SK-N-SH treated with all-trans-retinoic acid at 6 μM for 48 hours (cell line): ENCODE data around the gene TBC1D7.

Source experiments
- ARNTL ChIP-seq: fragments of 450-650 bp; formaldehyde crosslinking; IDR thresholded peaks from 2 replicates; pipeline ENCODE4 v1.5.0; 2020; ENCODE audit warnings: low read depth, mild to moderate bottlenecking, moderate library complexity, borderline replicate concordance
- GLIS3 ChIP-seq: fragments of 250-450 bp; sonication (Bioruptor Pico); IDR thresholded peaks from 2 replicates; pipeline ENCODE4 v1.5.0; 2020; ENCODE audit warnings: mild to moderate bottlenecking, moderate library complexity
- OSR1 ChIP-seq: fragments of 250-450 bp; sonication (Bioruptor Pico); IDR thresholded peaks from 2 replicates; pipeline ENCODE4 v1.8.0; 2022; ENCODE audit warnings: moderate library complexity, mild to moderate bottlenecking, inconsistent platforms
- PATZ1 ChIP-seq: fragments of 250-450 bp; sonication (Bioruptor Pico); IDR thresholded peaks from 2 replicates; pipeline ENCODE4 v1.8.0; 2020; ENCODE audit warnings: mild to moderate bottlenecking, moderate library complexity, borderline replicate concordance
- POU6F1 ChIP-seq: fragments of 250-450 bp; sonication (Bioruptor Pico); IDR thresholded peaks from 2 replicates; pipeline ENCODE4 v1.8.0; 2021; ENCODE audit warnings: low read depth, mild to moderate bottlenecking, moderate library complexity, borderline replicate concordance
- PPARA ChIP-seq: fragments of 250-450 bp; sonication (Bioruptor Pico); IDR thresholded peaks from 2 replicates; pipeline ENCODE4 v1.5.0; 2020; ENCODE audit warnings: mild to moderate bottlenecking, borderline replicate concordance
- TSHZ2 ChIP-seq: fragments of 250-450 bp; sonication (Bioruptor Pico); IDR thresholded peaks from 2 replicates; pipeline ENCODE4 v1.5.0; 2020; ENCODE audit warnings: mild to moderate bottlenecking, moderate library complexity
- ZFP3 ChIP-seq: fragments of 250-450 bp; sonication (Bioruptor Pico); IDR thresholded peaks from 2 replicates; pipeline ENCODE4 v1.5.0; 2020; ENCODE audit warnings: mild to moderate bottlenecking, moderate library complexity
- ZFP30 ChIP-seq: fragments of 450-650 bp; formaldehyde crosslinking; IDR thresholded peaks from 2 replicates; pipeline ENCODE4 v1.5.0; 2022; ENCODE audit warnings: mild to moderate bottlenecking, moderate library complexity

GRCh38 chr6:13292774-13293173 lies 35.6 kb downstream of the TBC1D7 start:
- TF ChIP-seq ZFP3 (CRISPR knock-in tag) (no peak), PPARA (CRISPR knock-in tag) (no peak), PATZ1 (CRISPR knock-in tag) (no peak), OSR1 (CRISPR knock-in tag) (no peak), GLIS3 (CRISPR knock-in tag) (no peak), POU6F1 (CRISPR knock-in tag) (no peak), TSHZ2 (CRISPR knock-in tag) (no peak), ARNTL (CRISPR knock-in tag) (no peak), ZFP30 (no peak)
